Mammary epithelial cell (primary cell): ENCODE data around the gene SLC19A1.

Experiments
- CTCF ChIP-seq, 2 donors: IDR thresholded peaks in 1 of 2; conservative IDR thresholded peaks in 1 of 2; 2 replicates each; pipeline ENCODE4 v1.5.1; 2011 to 2012; ENCODE audit warnings: inconsistent platforms in 2 of 2, low read length in 2 of 2, mild to moderate bottlenecking in 2 of 2, control low read depth in 1 of 2, low read depth in 1 of 2; ENCODE audit not compliant: insufficient read depth in 1 of 2; ENCODE audit errors: extremely low read depth in 1 of 2
- EZH2 ChIP-seq: IDR thresholded peaks from 2 replicates; pipeline ENCODE4 v1.6.1; 2012; ENCODE audit warnings: low read length, inconsistent platforms, borderline replicate concordance

GRCh38 chr21:45481566-45481965 lies 60.7 kb downstream of the SLC19A1 start:
- TF ChIP-seq CTCF (conservative IDR thresholded peaks at IDR 0.05 in 1 of 2, IDR thresholded peaks at IDR 0.05 in 1 of 2; ENCODE audit: extremely low read depth in 1 of 2, insufficient read depth in 1 of 2, low read depth in 1 of 2, low read length in 2 of 2) (no peak), EZH2 (no peak)
